Measurements from ENCODE around the gene ARID1B. TPM values are rescaled to one million over a fixed set of nuclear protein-coding genes. Genes with fewer than 3 reads are reported as not detected.

Gene ARID1B
- total RNA-seq, 2 donors from 2014 or later: 74.0 to 110 TPM

GRCh38 chr6:157182503-157183264 is 405.5 kb downstream of the ARID1B start:
- no peaks in the 10 kb centered on the region for H3K27me3 ChIP-seq (ENCODE audit: control insufficient read depth, insufficient read depth, low read length, poor library complexity, severe bottlenecking)
- H3K27ac Mint-ChIP-seq: no peak overlapping the region
- H3K27ac ChIP-seq (ENCODE audit: low read depth, low read length): no peak overlapping the region
- H3K36me3 Mint-ChIP-seq (ENCODE audit: low read depth): peaks cover 20% of the 10 kb centered on the region
- no peak overlapping the region for H3K9ac ChIP-seq (ENCODE audit: extremely low read depth, low read length, poor library complexity, severe bottlenecking)
- no peak overlapping the region for H3K4me3 Mint-ChIP-seq
- no peaks in the 10 kb centered on the region for H3K27me3 Mint-ChIP-seq (ENCODE audit: insufficient read depth)
- WGBS, 2 experiments (ENCODE audit: insufficient coverage in 1 of 2, insufficient read length in 1 of 2): 94 to 95% methylated on average over 9 to 15 of the region's 15 CpGs
- TF ChIP-seq CTCF (conservative IDR thresholded peaks at IDR 0.05): no peak
- H3K36me3 ChIP-seq (ENCODE audit: control insufficient read depth, insufficient read depth, low read length): peaks cover 38% of the 10 kb centered on the region
- no peaks in the 10 kb centered on the region for H3K9me3 ChIP-seq (ENCODE audit: control insufficient read depth, low read length)
- H3K9me3 Mint-ChIP-seq: no peaks in the 10 kb centered on the region
- peaks cover 4% of the 10 kb centered on the region for H3K4me1 ChIP-seq (ENCODE audit: control insufficient read depth, insufficient read depth, low read length)
- no peak for DNase-seq
- no peak overlapping the region for H3K4me3 ChIP-seq (ENCODE audit: low read length)
- peaks cover 17% of the 10 kb centered on the region for H3K4me1 Mint-ChIP-seq

GRCh38 chr6:157184202-157185015 is 407.2 kb downstream of the ARID1B start:
- Histone ChIP-seq H3K9ac (ENCODE audit: extremely low read depth, low read length, poor library complexity, severe bottlenecking) (no peak overlapping the region), H3K9me3 (ENCODE audit: control insufficient read depth, low read length) (no peaks in the 10 kb centered on the region), H3K36me3 (ENCODE audit: control insufficient read depth, insufficient read depth, low read length) (peaks cover 52% of the 10 kb centered on the region), H3K4me3 (ENCODE audit: low read length) (no peak overlapping the region), H3K27me3 (ENCODE audit: control insufficient read depth, insufficient read depth, low read length, poor library complexity, severe bottlenecking) (no peaks in the 10 kb centered on the region), H3K4me1 (ENCODE audit: control insufficient read depth, insufficient read depth, low read length) (peaks cover 4% of the 10 kb centered on the region), H3K27ac (ENCODE audit: low read depth, low read length) (no peak overlapping the region)
- Mint-ChIP-seq H3K4me1 (peaks cover 17% of the 10 kb centered on the region), H3K27ac (peak overlapping the region; percentile 56), H3K27me3 (ENCODE audit: insufficient read depth) (no peaks in the 10 kb centered on the region), H3K36me3 (ENCODE audit: low read depth) (peaks cover 21% of the 10 kb centered on the region), H3K4me3 (no peak overlapping the region), H3K9me3 (no peaks in the 10 kb centered on the region)
- peak; percentile 96 for TF ChIP-seq CTCF (conservative IDR thresholded peaks at IDR 0.05)
- WGBS, 2 experiments (ENCODE audit: insufficient coverage in 1 of 2, insufficient read length in 1 of 2): 57% methylated on average over 17 to 25 of the region's 25 CpGs
- DNase-seq: peak; percentile 94

GRCh38 chr6:157185171-157185570 is 408.0 kb downstream of the ARID1B start:
- 94 to 98% methylated on average over 5 to 8 of the region's 8 CpGs for WGBS, 2 experiments (ENCODE audit: insufficient coverage in 1 of 2, insufficient read length in 1 of 2)
- Histone ChIP-seq H3K4me3 (ENCODE audit: low read length) (no peak overlapping the region), H3K36me3 (ENCODE audit: control insufficient read depth, insufficient read depth, low read length) (peaks cover 60% of the 10 kb centered on the region), H3K9me3 (ENCODE audit: control insufficient read depth, low read length) (no peaks in the 10 kb centered on the region), H3K27me3 (ENCODE audit: control insufficient read depth, insufficient read depth, low read length, poor library complexity, severe bottlenecking) (no peaks in the 10 kb centered on the region), H3K27ac (ENCODE audit: low read depth, low read length) (no peak overlapping the region), H3K4me1 (ENCODE audit: control insufficient read depth, insufficient read depth, low read length) (peaks cover 4% of the 10 kb centered on the region), H3K9ac (ENCODE audit: extremely low read depth, low read length, poor library complexity, severe bottlenecking) (no peak overlapping the region)
- H3K36me3 Mint-ChIP-seq (ENCODE audit: low read depth): peaks cover 29% of the 10 kb centered on the region
- H3K27ac Mint-ChIP-seq: no peak overlapping the region
- H3K4me1 Mint-ChIP-seq: peaks cover 17% of the 10 kb centered on the region
- DNase-seq: no peak
- H3K27me3 Mint-ChIP-seq (ENCODE audit: insufficient read depth): no peaks in the 10 kb centered on the region
- H3K9me3 Mint-ChIP-seq: no peaks in the 10 kb centered on the region
- no peak for TF ChIP-seq CTCF (conservative IDR thresholded peaks at IDR 0.05)
- H3K4me3 Mint-ChIP-seq: no peak overlapping the region

All from endodermal cell (in vitro differentiated cells).